Esophagus muscularis mucosa (tissue), 3 donors: Measurements from ENCODE around the gene WDR5.

Source experiments
- POLR2A ChIP-seq: fragments of 450-650 bp; IDR thresholded peaks from one replicate; pipeline ENCODE4 v1.6.1; 2017; ENCODE audit warnings: antibody characterized with exemption, moderate library complexity, mild to moderate bottlenecking, low read depth
- POLR2AphosphoS5 ChIP-seq, 2 donors: sonication (generic); formaldehyde crosslinking; IDR thresholded peaks; one replicate each; pipeline ENCODE4 v1.6.1; 2017; ENCODE audit warnings: antibody characterized with exemption in 2 of 2
- TF ChIP-seq, protein P1 (sequence below), 3 experiments: fragments of 200-600 bp in 2 of 3; fragments of 450-650 bp in 1 of 3; sonication (generic) in 2 of 3; IDR thresholded peaks; one replicate each; pipeline ENCODE4 v1.5.1; 2017 to 2019; ENCODE audit warnings: antibody characterized with exemption in 3 of 3, mild to moderate bottlenecking in 2 of 3, moderate library complexity in 1 of 3

DNA sequence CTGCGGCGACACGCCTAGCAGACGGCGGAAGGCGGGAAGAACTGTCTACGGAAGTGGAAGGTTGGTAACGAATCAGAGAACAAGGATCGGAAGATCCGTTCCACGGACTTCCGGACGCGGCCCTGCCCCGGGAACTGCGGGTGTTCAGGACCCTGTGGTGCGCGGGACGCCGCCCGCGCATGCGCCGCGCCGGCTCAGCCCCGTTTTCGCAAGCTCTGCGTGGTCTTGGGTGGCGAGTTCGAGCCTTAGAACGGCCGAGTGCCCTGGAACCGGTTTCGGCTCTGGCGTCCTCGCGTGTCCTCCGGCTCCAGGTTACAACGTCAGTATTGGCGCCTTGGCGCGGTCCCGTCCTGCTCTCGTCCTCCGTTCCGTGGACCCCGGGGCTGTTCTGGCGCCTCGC, 29.0 kb downstream of the WDR5 start:
- TF ChIP-seq, protein P1, sequence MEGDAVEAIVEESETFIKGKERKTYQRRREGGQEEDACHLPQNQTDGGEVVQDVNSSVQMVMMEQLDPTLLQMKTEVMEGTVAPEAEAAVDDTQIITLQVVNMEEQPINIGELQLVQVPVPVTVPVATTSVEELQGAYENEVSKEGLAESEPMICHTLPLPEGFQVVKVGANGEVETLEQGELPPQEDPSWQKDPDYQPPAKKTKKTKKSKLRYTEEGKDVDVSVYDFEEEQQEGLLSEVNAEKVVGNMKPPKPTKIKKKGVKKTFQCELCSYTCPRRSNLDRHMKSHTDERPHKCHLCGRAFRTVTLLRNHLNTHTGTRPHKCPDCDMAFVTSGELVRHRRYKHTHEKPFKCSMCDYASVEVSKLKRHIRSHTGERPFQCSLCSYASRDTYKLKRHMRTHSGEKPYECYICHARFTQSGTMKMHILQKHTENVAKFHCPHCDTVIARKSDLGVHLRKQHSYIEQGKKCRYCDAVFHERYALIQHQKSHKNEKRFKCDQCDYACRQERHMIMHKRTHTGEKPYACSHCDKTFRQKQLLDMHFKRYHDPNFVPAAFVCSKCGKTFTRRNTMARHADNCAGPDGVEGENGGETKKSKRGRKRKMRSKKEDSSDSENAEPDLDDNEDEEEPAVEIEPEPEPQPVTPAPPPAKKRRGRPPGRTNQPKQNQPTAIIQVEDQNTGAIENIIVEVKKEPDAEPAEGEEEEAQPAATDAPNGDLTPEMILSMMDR (IDR thresholded peaks at IDR 0.05), result no peak
- no peak for TF ChIP-seq POLR2AphosphoS5 (IDR thresholded peaks at IDR 0.05)
- no peak for TF ChIP-seq POLR2A
